HG03575 (cell line): Measurements from ENCODE around the gene TGFBR3.

Experiments used
- ATAC-seq: cut with Tn5 transposase; IDR thresholded peaks from one replicate; pipeline ENCODE4 v1.9.1; 2021; ENCODE audit not compliant: unreplicated experiment, insufficient number of reproducible peaks, low FRiP score; ENCODE audit errors: extremely low read depth

The TGFBR3 gene

DNA sequence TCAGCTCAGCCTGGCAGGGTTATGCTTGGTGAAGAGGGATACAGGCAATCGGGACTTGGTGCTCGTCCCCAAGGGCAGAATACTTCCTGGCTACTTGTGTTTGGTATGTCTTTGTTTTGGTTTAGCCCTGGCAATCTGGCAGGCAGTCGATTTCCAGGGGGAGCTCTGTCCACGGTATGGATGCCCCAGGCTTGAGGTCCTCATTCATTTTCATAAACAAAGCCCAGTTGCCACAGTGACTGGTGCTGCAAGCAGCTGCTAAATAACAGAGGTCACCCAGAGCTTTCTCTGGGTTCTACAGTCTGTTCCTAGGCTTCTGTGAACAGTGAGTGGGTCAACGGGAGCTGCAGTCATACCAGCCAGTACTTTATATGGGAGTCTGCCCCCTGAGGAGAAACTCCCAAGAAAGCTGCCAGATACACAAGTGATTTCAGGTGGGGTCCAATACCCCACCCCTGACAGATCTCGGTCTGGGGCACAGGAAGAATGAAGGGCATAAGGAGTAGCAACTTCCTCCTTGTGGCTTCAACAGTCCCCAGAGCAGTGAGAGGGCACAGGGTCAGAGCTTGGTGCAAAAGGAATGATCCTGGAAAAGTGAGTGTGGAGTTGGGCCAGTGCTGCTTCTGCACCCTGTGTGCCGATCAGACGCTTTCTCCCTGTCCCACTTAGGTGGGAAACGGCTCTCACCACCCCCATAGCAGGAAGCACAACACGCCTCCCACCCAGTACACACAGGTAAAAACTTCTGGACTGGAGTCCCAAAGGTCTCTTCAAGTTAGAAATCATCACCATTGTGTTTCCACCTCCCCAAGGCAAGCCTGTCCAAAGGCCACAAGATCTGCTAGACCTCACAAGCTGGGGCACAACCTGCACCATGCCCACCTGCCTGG is 55.5 kb downstream of the TGFBR3 start:
- ATAC-seq = no peak

- ATAC-seq = no peak
These were observed 56.4 kb downstream of the TGFBR3 start for GRCh38 chr1:91829293-91830153.

- no peak for ATAC-seq
These were observed 57.2 kb downstream of the TGFBR3 start for GRCh38 chr1:91828583-91829281.

- no peak for ATAC-seq
These were observed 58.3 kb downstream of the TGFBR3 start for GRCh38 chr1:91827459-91828321.

DNA sequence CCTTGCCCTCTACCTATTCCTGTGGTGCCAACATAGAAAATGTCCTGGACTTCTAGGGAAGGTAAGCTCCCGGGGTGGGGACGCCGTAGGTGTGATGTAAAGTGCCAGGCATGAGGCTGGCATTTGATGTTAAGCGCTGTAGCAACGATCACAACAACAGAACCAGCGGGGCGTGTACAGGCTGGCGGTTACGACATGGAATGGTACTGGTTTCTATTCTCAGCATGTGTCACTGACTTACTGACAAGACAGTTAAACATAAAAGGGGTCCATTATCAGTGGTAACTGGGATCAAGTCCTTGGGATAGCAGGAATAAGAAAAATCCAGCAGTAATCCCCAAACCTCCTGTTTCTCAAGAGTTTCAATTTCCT is 58.9 kb downstream of the TGFBR3 start:
- no peak for ATAC-seq

DNA sequence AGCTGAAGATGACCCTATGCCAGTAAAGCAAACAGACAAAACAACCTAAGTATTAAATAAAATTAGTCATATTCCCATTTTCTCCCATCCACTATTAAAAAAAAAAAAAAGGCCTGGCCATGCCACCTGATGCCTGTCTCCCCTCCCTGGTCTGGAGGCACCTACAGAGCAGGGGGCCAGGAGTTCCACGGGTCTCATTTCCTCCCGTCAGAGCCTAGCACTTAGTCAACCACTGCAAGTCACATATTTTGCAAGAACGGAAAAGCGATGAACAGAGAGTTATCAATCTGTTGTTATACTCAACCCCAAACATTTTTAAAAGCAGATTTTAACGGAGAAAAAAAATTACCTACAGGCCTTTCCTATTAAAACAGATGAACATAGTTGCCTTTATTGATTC is 59.3 kb downstream of the TGFBR3 start:
- ATAC-seq = no peak

DNA sequence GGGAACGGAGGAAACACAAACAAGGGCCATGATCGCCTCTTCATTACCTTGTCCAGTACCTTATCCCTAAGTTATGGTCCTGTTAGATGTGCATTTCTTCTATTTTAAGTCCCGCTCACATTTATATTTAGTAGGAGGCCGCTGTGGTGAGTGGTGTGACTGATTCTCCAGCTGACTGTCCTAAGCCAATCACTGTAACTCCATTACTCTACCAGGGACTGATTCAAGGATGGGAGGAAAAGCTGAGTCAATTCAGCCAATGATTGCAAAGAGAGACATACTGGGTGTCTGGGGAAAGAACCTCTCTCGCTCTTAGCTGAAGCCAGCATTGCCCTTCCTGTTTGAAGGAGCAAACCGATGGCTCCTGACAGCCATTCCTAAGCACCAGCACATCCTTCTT is 59.7 kb downstream of the TGFBR3 start:
- ATAC-seq = no peak

DNA sequence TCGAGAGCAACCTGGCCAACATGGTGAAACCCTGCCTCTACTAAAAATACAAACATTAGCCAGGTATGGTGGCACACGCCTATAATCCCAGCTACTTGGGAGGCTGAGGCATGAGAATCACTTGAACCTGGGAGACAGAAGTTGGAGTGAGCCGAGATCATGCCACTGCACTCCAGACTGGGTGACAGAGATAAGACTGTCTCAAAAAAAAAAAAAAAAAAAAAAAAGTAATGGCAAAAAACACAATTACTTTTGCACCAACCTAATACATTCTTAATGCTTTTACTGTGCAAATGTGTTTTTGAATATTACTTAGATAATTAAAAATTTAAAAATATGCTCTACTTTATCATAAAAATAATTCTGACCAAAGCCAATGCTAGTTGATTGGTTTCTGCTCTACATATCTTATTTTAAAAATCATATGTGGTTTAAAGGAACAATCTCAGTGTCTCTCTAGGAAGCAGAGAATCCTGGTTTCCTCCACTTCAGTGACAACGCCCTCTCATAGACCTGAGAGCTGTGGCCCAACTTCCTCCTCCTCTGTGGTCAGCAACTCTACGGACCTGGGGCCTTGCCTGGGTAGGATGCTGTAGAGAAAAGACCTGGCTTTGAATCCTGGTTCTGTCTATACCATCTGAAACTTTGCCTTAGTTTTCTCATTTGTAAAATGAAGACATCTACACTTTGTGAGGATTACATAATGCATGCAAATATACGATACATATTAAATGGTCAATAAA is 64.7 kb downstream of the TGFBR3 start:
- ATAC-seq = no peak

GRCh38 chr1:91819038-91819788 is 66.7 kb downstream of the TGFBR3 start:
- ATAC-seq = no peak

- ATAC-seq = no peak
These were observed 67.3 kb downstream of the TGFBR3 start for GRCh38 chr1:91818713-91818975.

GRCh38 chr1:91817211-91817905 is 68.6 kb downstream of the TGFBR3 start:
- ATAC-seq = no peak

DNA sequence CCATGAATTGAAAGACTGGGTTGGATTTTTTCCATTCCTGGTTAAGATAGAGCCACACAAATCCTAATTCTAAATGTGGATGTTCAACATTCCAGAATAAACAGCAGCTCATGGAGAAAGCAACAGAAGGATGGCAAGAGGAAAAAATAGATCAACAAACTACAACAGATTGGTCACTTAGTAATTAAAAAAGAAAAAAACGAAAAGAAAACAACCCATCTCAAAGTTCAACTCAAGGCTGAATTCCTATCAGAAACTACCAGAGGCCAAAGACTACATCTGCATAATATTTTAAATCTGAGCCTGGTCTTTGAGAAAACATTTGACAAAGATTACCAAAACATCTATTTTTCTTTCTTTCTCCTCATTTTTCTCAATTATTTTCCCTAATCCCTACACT is 69.9 kb downstream of the TGFBR3 start:
- ATAC-seq = no peak

- no peak for ATAC-seq
These were observed 71.5 kb downstream of the TGFBR3 start for GRCh38 chr1:91814448-91814847.

DNA sequence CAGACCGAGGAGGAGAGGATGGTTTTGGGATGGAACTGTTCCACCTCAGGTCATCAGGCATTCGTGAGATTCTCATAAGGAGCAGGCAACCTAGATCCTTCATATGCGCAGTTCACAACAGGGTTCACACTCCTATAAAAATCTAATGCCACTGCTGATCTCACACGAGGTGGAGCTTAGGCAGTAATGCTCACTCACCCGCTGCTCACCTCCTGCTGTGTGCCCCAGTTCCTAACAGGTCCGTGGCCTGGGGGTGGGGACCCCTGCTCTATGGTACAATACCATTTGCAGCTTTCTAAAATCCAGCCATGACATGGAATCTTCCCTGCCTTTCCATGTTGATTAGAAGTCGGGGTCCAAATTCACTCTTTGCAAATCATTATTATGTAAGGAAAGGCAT is 72.1 kb downstream of the TGFBR3 start:
- no peak for ATAC-seq

DNA sequence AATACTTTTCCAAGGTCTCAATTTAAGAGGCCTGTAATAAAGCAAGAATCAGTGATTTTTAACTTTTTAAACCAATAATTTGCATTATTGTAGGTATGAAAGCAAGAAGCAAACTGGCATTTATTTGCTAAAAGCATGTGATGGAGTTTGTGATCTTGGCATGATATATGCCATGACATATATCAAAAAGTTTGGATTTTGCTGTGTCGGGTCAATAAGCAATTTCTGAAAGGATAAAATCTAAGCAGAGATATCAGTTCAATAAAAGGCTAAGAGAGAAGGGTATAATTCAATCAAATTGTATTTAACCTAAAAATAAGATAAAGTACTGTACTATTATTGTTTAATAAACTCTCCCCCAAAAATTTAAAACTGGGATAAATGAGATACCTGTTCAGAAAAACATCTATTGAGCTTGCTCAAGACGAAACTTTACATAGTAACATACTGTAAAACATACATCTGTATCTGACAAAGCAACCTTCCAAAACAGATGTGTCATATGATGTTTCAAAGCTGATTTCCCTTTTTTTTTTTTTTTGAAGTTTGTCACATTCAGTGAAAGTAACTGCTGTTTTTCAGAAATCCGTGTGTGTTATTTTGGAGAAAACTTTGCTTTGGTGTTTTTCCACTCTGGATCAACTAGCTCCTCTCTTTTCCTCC is 74.5 kb downstream of the TGFBR3 start:
- no peak for ATAC-seq

GRCh38 chr1:91809317-91809716 is 76.6 kb downstream of the TGFBR3 start:
- ATAC-seq = no peak
